H9 (cell line): ENCODE data around the gene ISY1. TPM values are rescaled to one million over a fixed set of nuclear protein-coding genes. Genes with fewer than 3 reads are reported as not detected.

Experiments
- DNase-seq: peaks from one replicate; pipeline ENCODE4 v3.0.0-alpha.2; 2017
- H2AFZ ChIP-seq: one replicate; pipeline ENCODE4 v1.6.1; 2013; ENCODE audit warnings: mild to moderate bottlenecking, low read length, control low read depth, moderate library complexity
- H2AK5ac ChIP-seq: 2 replicates; pipeline ENCODE4 v1.6.1; 2013; ENCODE audit warnings: low read length, control low read depth, mixed read lengths; ENCODE audit not compliant: insufficient read length
- H2BK120ac ChIP-seq: one replicate; pipeline ENCODE4 v1.6.1; 2013; ENCODE audit warnings: low read depth, mild to moderate bottlenecking, low read length, control low read depth, inconsistent platforms; ENCODE audit not compliant: poor library complexity, severe bottlenecking
- H2BK12ac ChIP-seq: 2 replicates; pipeline ENCODE4 v1.6.1; 2013; ENCODE audit warnings: low read length, control low read depth, mixed read lengths, low read depth; ENCODE audit not compliant: insufficient read length
- H2BK15ac ChIP-seq: 2 replicates; pipeline ENCODE4 v1.6.1; 2013; ENCODE audit warnings: low read depth, low read length, control low read depth
- H2BK20ac ChIP-seq: one replicate; pipeline ENCODE4 v1.6.1; 2013; ENCODE audit warnings: low read depth, mild to moderate bottlenecking, low read length, control low read depth, inconsistent platforms; ENCODE audit not compliant: poor library complexity, severe bottlenecking
- H2BK5ac ChIP-seq: 2 replicates; pipeline ENCODE4 v1.6.1; 2013; ENCODE audit warnings: low read length, control low read depth, mixed read lengths; ENCODE audit not compliant: insufficient read length
- H3K14ac ChIP-seq: 2 replicates; pipeline ENCODE4 v1.6.1; 2013; ENCODE audit warnings: low read length, control low read depth; ENCODE audit not compliant: insufficient read depth
- H3K18ac ChIP-seq: 2 replicates; pipeline ENCODE4 v1.6.1; 2013; ENCODE audit warnings: low read depth, mild to moderate bottlenecking, mixed read lengths, low read length, control low read depth; ENCODE audit not compliant: insufficient read length
- H3K23ac ChIP-seq: 2 replicates; pipeline ENCODE4 v1.6.1; 2013; ENCODE audit warnings: low read length, control low read depth, mixed read lengths, low read depth; ENCODE audit not compliant: insufficient read length
- H3K23me2 ChIP-seq: 2 replicates; pipeline ENCODE4 v1.6.1; 2013; ENCODE audit warnings: low read depth, mild to moderate bottlenecking, mixed read lengths, low read length, control low read depth; ENCODE audit not compliant: insufficient read length, poor library complexity, severe bottlenecking
- H3K27ac ChIP-seq: 2 replicates; pipeline ENCODE4 v1.5.1; 2013; ENCODE audit warnings: low read length, control low read depth, mixed read lengths, low read depth; ENCODE audit not compliant: insufficient read length
- H3K27me3 ChIP-seq: 2 replicates; pipeline ENCODE4 v1.6.1; 2013; ENCODE audit warnings: low read length, control low read depth, inconsistent platforms; ENCODE audit not compliant: insufficient read depth
- H3K4ac ChIP-seq: 2 replicates; pipeline ENCODE4 v1.6.1; 2013; ENCODE audit warnings: low read depth, mild to moderate bottlenecking, control low read depth, inconsistent platforms, low read length, moderate library complexity
- H3K4me1 ChIP-seq: 2 replicates; pipeline ENCODE4 v1.6.1; 2013; ENCODE audit warnings: low read length, control low read depth, inconsistent platforms; ENCODE audit not compliant: insufficient read depth
- H3K4me2 ChIP-seq: 2 replicates; pipeline ENCODE4 v1.6.1; 2013; ENCODE audit warnings: low read length, control low read depth, mixed read lengths; ENCODE audit not compliant: insufficient read length, insufficient read depth
- H3K56ac ChIP-seq: 2 replicates; pipeline ENCODE4 v1.6.1; 2013; ENCODE audit warnings: low read depth, mild to moderate bottlenecking, mixed read lengths, low read length, control low read depth; ENCODE audit not compliant: insufficient read length
- H3K79me1 ChIP-seq: 2 replicates; pipeline ENCODE4 v1.6.1; 2013; ENCODE audit warnings: low read depth, mild to moderate bottlenecking, moderate library complexity, low read length, control low read depth, inconsistent platforms; ENCODE audit not compliant: insufficient read depth, poor library complexity, severe bottlenecking
- H3K79me2 ChIP-seq: 2 replicates; pipeline ENCODE4 v1.6.1; 2013; ENCODE audit warnings: low read length, control low read depth, inconsistent platforms; ENCODE audit not compliant: insufficient read depth
- H3K9ac ChIP-seq: 2 replicates; pipeline ENCODE4 v1.6.1; 2013; ENCODE audit warnings: low read length, control low read depth, mixed read lengths; ENCODE audit not compliant: insufficient read length; ENCODE audit errors: extremely low read depth
- H3K9me3 ChIP-seq: one replicate; pipeline ENCODE4 v1.6.1; 2013; ENCODE audit warnings: low read depth, low read length, inconsistent platforms; ENCODE audit not compliant: control insufficient read depth
- H3T11ph ChIP-seq: one replicate; pipeline ENCODE4 v1.6.1; 2013; ENCODE audit warnings: mild to moderate bottlenecking, low read length, control low read depth, inconsistent platforms
- H4K20me1 ChIP-seq: one replicate; pipeline ENCODE4 v1.6.1; 2013; ENCODE audit not compliant: control insufficient read depth, insufficient read length, insufficient read depth
- H4K5ac ChIP-seq: 2 replicates; pipeline ENCODE4 v1.6.1; 2013; ENCODE audit warnings: low read depth, mild to moderate bottlenecking, mixed read lengths, low read length, control low read depth; ENCODE audit not compliant: insufficient read length
- H4K8ac ChIP-seq: replicated peaks from 2 replicates; pipeline ENCODE4 v1.6.1; 2013; ENCODE audit warnings: low read length, control low read depth, mixed read lengths, low read depth; ENCODE audit not compliant: insufficient read length
- H4K91ac ChIP-seq: 2 replicates; pipeline ENCODE4 v1.6.1; 2013; ENCODE audit warnings: low read depth, mild to moderate bottlenecking, moderate library complexity, mixed read lengths, low read length, control low read depth; ENCODE audit not compliant: insufficient read length
- H3K27ac Mint-ChIP-seq, 3 experiments: 2 replicates in 2 of 3; 3 replicates in 1 of 3; pipeline ENCODE4 v1.8.0; 2020 to 2021; ENCODE audit warnings: mixed read lengths in 3 of 3, mild to moderate bottlenecking in 1 of 3, moderate library complexity in 1 of 3
- H3K27me3 Mint-ChIP-seq: 2 replicates; pipeline ENCODE4 v1.8.0; 2021; ENCODE audit warnings: low read depth, mild to moderate bottlenecking, moderate library complexity, mixed read lengths
- H3K36me3 Mint-ChIP-seq, 3 experiments: 2 replicates in 2 of 3; 3 replicates in 1 of 3; pipeline ENCODE4 v1.8.0; 2020 to 2021; ENCODE audit warnings: low read depth in 3 of 3, mixed read lengths in 3 of 3; ENCODE audit not compliant: insufficient read depth in 1 of 3
- H3K4me1 Mint-ChIP-seq, 2 experiments: 2 replicates each; pipeline ENCODE4 v1.8.0; 2020; ENCODE audit warnings: mixed read lengths in 2 of 2
- H3K4me3 Mint-ChIP-seq, 2 experiments: 2 replicates in 1 of 2; 3 replicates in 1 of 2; pipeline ENCODE4 v1.8.0; 2020 to 2021; ENCODE audit warnings: mild to moderate bottlenecking in 2 of 2, mixed read lengths in 2 of 2, moderate library complexity in 1 of 2
- H3K9me3 Mint-ChIP-seq, 2 experiments: 2 replicates in 1 of 2; 3 replicates in 1 of 2; pipeline ENCODE4 v1.8.0; 2020; ENCODE audit warnings: mild to moderate bottlenecking in 2 of 2, mixed read lengths in 2 of 2, moderate library complexity in 1 of 2
- CTCF ChIP-seq: fragments of 200-600 bp; sonication (generic); conservative IDR thresholded peaks from 3 replicates; pipeline ENCODE4 v1.8.0; 2021; ENCODE audit warnings: antibody characterized with exemption, mild to moderate bottlenecking
- WGBS: extraction: QIAGEN DNeasy Blood & Tissue Kit; methylation state at CpG from one replicate; pipeline ENCODE4 v1.1.7; 2013; ENCODE audit warnings: missing lambda C conversion rate, low lambda C conversion rate, mixed read lengths; ENCODE audit not compliant: insufficient read length; ENCODE audit errors: extremely low coverage; 5-methylcytosine and 5-hydroxymethylcytosine counted together
- total RNA-seq: library from RNA; stranded (reverse); gene quantifications from 2 replicates; pipeline ENCODE4 v1.2.1, GENCODE V29; 2021

The ISY1 gene
- total RNA-seq, 1 experiment from 2014 or later, result 28.1 TPM

GRCh38 chr3:129107793-129108192, 53.1 kb downstream of the ISY1 start:
- no CpG with 5 or more reads among the region's 8 CpGs for WGBS
- peak overlapping the region; percentile 28 to 90 (median 56); a peak in 6 of 7 replicates for H3K27ac Mint-ChIP-seq
- no peaks in the 10 kb centered on the region for H4K20me1 ChIP-seq

More at GRCh38 chr3:129107793-129108192, 53.1 kb downstream of the ISY1 start:
- Mint-ChIP-seq H3K4me1 (no peaks in the 10 kb centered on the region; a peak in 1 of 4 replicates), H3K27me3 (no peaks in the 10 kb centered on the region), H3K9me3 (no peaks in the 10 kb centered on the region), H3K4me3 (no peak overlapping the region), H3K36me3 (peaks cover 4 to 9% (median 6%) of the 10 kb centered on the region in 3 experiments; a peak in 5 of 7 replicates)
- Histone ChIP-seq H3K4ac (no peak overlapping the region), H3K79me1 (no peaks in the 10 kb centered on the region), H3K9me3 (no peaks in the 10 kb centered on the region), H2BK12ac (no peak overlapping the region), H3K56ac (no peak overlapping the region), H3K27me3 (no peaks in the 10 kb centered on the region), H2AK5ac (no peak overlapping the region), H3K23ac (no peak overlapping the region), H3K27ac (no peak overlapping the region), H2AFZ (no peak overlapping the region), H2BK5ac (no peak overlapping the region), H3K4me1 (no peaks in the 10 kb centered on the region), H3K14ac (no peak overlapping the region), H4K91ac (no peak overlapping the region), H4K5ac (no peak overlapping the region), H3K9ac (no peak overlapping the region), H3T11ph (no peak overlapping the region), H2BK20ac (no peak overlapping the region), H2BK15ac (no peak overlapping the region), H2BK120ac (no peak overlapping the region), H4K8ac (no peak overlapping the region), H3K79me2 (peaks cover 2% of the 10 kb centered on the region; the same call in 1 of the 2 replicates), H3K23me2 (no peaks in the 10 kb centered on the region), H3K18ac (no peak overlapping the region), H3K4me2 (no peak overlapping the region)
- DNase-seq, result no peak
- TF ChIP-seq CTCF, result no peak
